Stimulated activated CD4-positive, alpha-beta T cell treated with anti-CD3 and anti-CD28 coated beads, TNF-alpha, amount 100 ng/mL, for 24 hours (primary cell): ENCODE measurements around the gene SRL.
A peak's percentile ranks its signal among the peaks of the same experiment; 100 is the strongest.

Experiments
- DNase-seq, 3 experiments: peaks; one replicate each; pipeline ENCODE4 v3.0.0-alpha.2; 2020; ENCODE audit warnings: low read depth in 3 of 3

Gene SRL

GRCh38 chr16:4241928-4242283 lies at the start of gene SRL:
TSS of gene SRL (minus strand) at chr16:4242080. CDS start at chr16:4242067, 13 bp downstream.
- no peak for DNase-seq

- no peak for DNase-seq
These were observed 48.5 kb upstream of the SRL start for GRCh38 chr16:4290236-4290830.

- DNase-seq: peak; percentile 64 to 77 (median 66)
These were observed 46.5 kb upstream of the SRL start for GRCh38 chr16:4288148-4288921.

GRCh38 chr16:4285167-4285566 lies 43.3 kb upstream of the SRL start:
- no peak for DNase-seq

GRCh38 chr16:4283939-4284338 lies 42.1 kb upstream of the SRL start:
- DNase-seq: no peak

GRCh38 chr16:4283441-4283840 lies 41.6 kb upstream of the SRL start:
- no peak for DNase-seq

GRCh38 chr16:4280625-4281024 lies 38.7 kb upstream of the SRL start:
- no peak for DNase-seq

GRCh38 chr16:4277987-4278513 lies 36.2 kb upstream of the SRL start:
- DNase-seq: no peak

GRCh38 chr16:4275861-4276260 lies 34.0 kb upstream of the SRL start:
- no peak for DNase-seq

- DNase-seq: peak in 2 of 3 experiments; percentile 9 to 55
These were observed 32.0 kb upstream of the SRL start for GRCh38 chr16:4273858-4274311.

GRCh38 chr16:4272114-4272956 lies 30.5 kb upstream of the SRL start:
- DNase-seq: peak in 1 of 3 experiments; percentile 6

GRCh38 chr16:4271176-4272113 lies 29.6 kb upstream of the SRL start:
- peak; percentile 79 to 88 (median 80) for DNase-seq

GRCh38 chr16:4270595-4270994 lies 28.7 kb upstream of the SRL start:
- no peak for DNase-seq

GRCh38 chr16:4270091-4270490 lies 28.2 kb upstream of the SRL start:
- DNase-seq: no peak

- DNase-seq: no peak
These were observed 24.5 kb upstream of the SRL start for GRCh38 chr16:4266372-4266771.

- DNase-seq: no peak
These were observed 23.8 kb upstream of the SRL start for GRCh38 chr16:4265676-4266075.

- no peak for DNase-seq
These were observed 22.7 kb upstream of the SRL start for GRCh38 chr16:4264546-4264945.

- DNase-seq: no peak
These were observed 21.9 kb upstream of the SRL start for GRCh38 chr16:4263504-4264436.

GRCh38 chr16:4262303-4262835 lies 20.5 kb upstream of the SRL start:
- DNase-seq: no peak
